Stimulated activated CD8-positive, alpha-beta memory T cell treated with anti-CD3 and anti-CD28 coated beads, Interleukin-12 subunit alpha, Interleukin-12 subunit beta, amount 100 ng/mL, for 24 hours (primary cell): ENCODE measurements around the gene NXPH4.

Source experiments
- DNase-seq: peaks from one replicate; pipeline ENCODE4 v3.0.0-alpha.2; 2020; ENCODE audit errors: extremely low read depth

Gene NXPH4

GRCh38 chr12:57216014-57216911 lies at the start of gene NXPH4:
Gene NXPH4, plus strand, starts transcription at chr12:57216794. Its CDS starts 176 bp downstream, at chr12:57216970.
- DNase-seq = no peak

GRCh38 chr12:57166971-57167371 lies 49.6 kb upstream of the NXPH4 start:
- DNase-seq = no peak

- DNase-seq = no peak
Measured at GRCh38 chr12:57168058-57168457, 48.5 kb upstream of the NXPH4 start.

- no peak for DNase-seq
Measured at GRCh38 chr12:57169046-57169795, 47.4 kb upstream of the NXPH4 start.

GRCh38 chr12:57169969-57170368 lies 46.6 kb upstream of the NXPH4 start:
- no peak for DNase-seq

GRCh38 chr12:57170408-57170807 lies 46.2 kb upstream of the NXPH4 start:
- DNase-seq = no peak

- no peak for DNase-seq
Measured at GRCh38 chr12:57170927-57171326, 45.7 kb upstream of the NXPH4 start.

- DNase-seq = no peak
Measured at GRCh38 chr12:57171668-57172067, 44.9 kb upstream of the NXPH4 start.

GRCh38 chr12:57173089-57173488 lies 43.5 kb upstream of the NXPH4 start:
- no peak for DNase-seq

GRCh38 chr12:57173683-57174082 lies 42.9 kb upstream of the NXPH4 start:
- DNase-seq = no peak

GRCh38 chr12:57175428-57176138 lies 41.0 kb upstream of the NXPH4 start:
- DNase-seq = no peak

- DNase-seq = no peak
Measured at GRCh38 chr12:57176139-57176477, 40.5 kb upstream of the NXPH4 start.

GRCh38 chr12:57176846-57177245 lies 39.7 kb upstream of the NXPH4 start:
- no peak for DNase-seq

GRCh38 chr12:57177354-57177753 lies 39.2 kb upstream of the NXPH4 start:
- DNase-seq = no peak

GRCh38 chr12:57178213-57178612 lies 38.4 kb upstream of the NXPH4 start:
- DNase-seq = no peak

GRCh38 chr12:57179331-57180086 lies 37.1 kb upstream of the NXPH4 start:
- DNase-seq = no peak

GRCh38 chr12:57180321-57180989 lies 36.1 kb upstream of the NXPH4 start:
- DNase-seq = no peak

- DNase-seq = no peak
Measured at GRCh38 chr12:57181072-57181471, 35.5 kb upstream of the NXPH4 start.

GRCh38 chr12:57181561-57182155 lies 34.9 kb upstream of the NXPH4 start:
- DNase-seq = no peak

GRCh38 chr12:57182918-57183575 lies 33.5 kb upstream of the NXPH4 start:
- peak; percentile 35 for DNase-seq
